IMR-90 (cell line): ENCODE results near the gene COA5. TPM values are rescaled to one million over a fixed set of nuclear protein-coding genes. Genes with fewer than 3 reads are reported as not detected.

Experiments
- ATAC-seq: fragments of 200-7000 bp; cut with Tn5 transposase; 2 replicates; pipeline ENCODE4 v1.9.1; 2020; ENCODE audit warnings: low read depth, mild to moderate bottlenecking, moderate library complexity
- BruUV-seq: library from RNA; stranded (reverse); fragments of 400-500 nt; replicated peaks from 2 replicates; lab custom pipeline; 2021; lab: Mats Ljungman, UMichigan
- CTCF ChIA-PET: fragments of 300-600 bp; formaldehyde crosslinking; extraction: SDS; loops from one replicate; lab custom pipeline; 2021; ENCODE audit warnings: antibody characterized with exemption; lab: Yijun Ruan, JAX
- POLR2A ChIA-PET: fragments of 300-600 bp; sonication (Branson Sonifier 250); formaldehyde crosslinking; loops from one replicate; lab custom pipeline; 2022; ENCODE audit warnings: antibody characterized with exemption; ENCODE audit not compliant: unreplicated experiment; lab: Charles Lee
- DNase-seq: peaks from one replicate; pipeline ENCODE4 v3.0.0; 2013
- H2AFZ ChIP-seq: replicated peaks from 2 replicates; pipeline ENCODE3; 2013; ENCODE audit warnings: low read length, mild to moderate bottlenecking; ENCODE audit not compliant: poor library complexity
- H2AK5ac ChIP-seq: 2 replicates; pipeline ENCODE4 v1.6.1; 2013; ENCODE audit warnings: low read depth, low read length, inconsistent platforms
- H2AK9ac ChIP-seq: replicated peaks from 2 replicates; pipeline ENCODE3; 2013; ENCODE audit warnings: mild to moderate bottlenecking, low read depth, low read length, moderate library complexity; ENCODE audit not compliant: poor library complexity
- H2BK120ac ChIP-seq: 2 replicates; pipeline ENCODE4 v1.6.1; 2013; ENCODE audit warnings: low read depth, low read length, inconsistent platforms
- H2BK15ac ChIP-seq: 3 replicates; pipeline ENCODE4 v1.6.1; 2013; ENCODE audit warnings: low read depth, low read length, inconsistent platforms
- H2BK20ac ChIP-seq: 2 replicates; pipeline ENCODE4 v1.6.1; 2013; ENCODE audit warnings: low read depth, mild to moderate bottlenecking, inconsistent platforms, low read length, moderate library complexity
- H2BK5ac ChIP-seq: 2 replicates; pipeline ENCODE4 v1.6.1; 2013; ENCODE audit warnings: mild to moderate bottlenecking, low read depth, low read length, inconsistent platforms; ENCODE audit not compliant: poor library complexity, severe bottlenecking
- H3K14ac ChIP-seq: replicated peaks from 2 replicates; pipeline ENCODE4 v1.6.1; 2013; ENCODE audit warnings: low read depth, low read length, inconsistent platforms
- H3K18ac ChIP-seq: 2 replicates; pipeline ENCODE4 v1.6.1; 2013; ENCODE audit warnings: low read depth, low read length, control low read depth
- H3K23ac ChIP-seq: 2 replicates; pipeline ENCODE4 v1.6.1; 2013; ENCODE audit warnings: low read depth, low read length, inconsistent platforms
- H3K27ac ChIP-seq: 2 replicates; pipeline ENCODE4 v1.5.1; 2013; ENCODE audit warnings: mild to moderate bottlenecking, control low read depth, low read length; ENCODE audit not compliant: insufficient read depth
- H3K27me3 ChIP-seq: 2 replicates; pipeline ENCODE4 v1.6.1; 2013; ENCODE audit warnings: low read length; ENCODE audit not compliant: control insufficient read depth, insufficient read depth
- H3K36me3 ChIP-seq: 2 replicates; pipeline ENCODE4 v1.6.1; 2013; ENCODE audit warnings: low read length, mixed read lengths; ENCODE audit not compliant: control insufficient read depth, insufficient read depth
- H3K4ac ChIP-seq: 2 replicates; pipeline ENCODE4 v1.6.1; 2013; ENCODE audit warnings: low read depth, low read length, inconsistent platforms
- H3K4me1 ChIP-seq: 2 replicates; pipeline ENCODE4 v1.6.1; 2013; ENCODE audit warnings: low read length, mixed read lengths; ENCODE audit not compliant: control insufficient read depth, insufficient read depth
- H3K4me2 ChIP-seq: 2 replicates; pipeline ENCODE4 v1.6.1; 2013; ENCODE audit warnings: low read depth, mild to moderate bottlenecking, control low read depth, low read length, moderate library complexity
- H3K4me3 ChIP-seq: 2 replicates; pipeline ENCODE4 v1.5.1; 2013; ENCODE audit warnings: low read depth, mild to moderate bottlenecking, control low read depth, low read length, moderate library complexity; ENCODE audit not compliant: insufficient read depth
- H3K56ac ChIP-seq: 2 replicates; pipeline ENCODE4 v1.6.1; 2013; ENCODE audit warnings: low read length, inconsistent platforms; ENCODE audit not compliant: insufficient read depth; ENCODE audit errors: extremely low read depth
- H3K79me1 ChIP-seq, 2 experiments: 2 replicates each; pipeline ENCODE4 v1.6.1; 2013; ENCODE audit warnings: low read length in 2 of 2, inconsistent platforms in 1 of 2, low read depth in 1 of 2
- H3K9ac ChIP-seq: 2 replicates; pipeline ENCODE4 v1.6.1; 2013; ENCODE audit warnings: low read depth, low read length, control low read depth
- H3K9me1 ChIP-seq: 2 replicates; pipeline ENCODE4 v1.6.1; 2013; ENCODE audit warnings: low read length, inconsistent platforms; ENCODE audit not compliant: insufficient read depth
- H3K9me3 ChIP-seq: 2 replicates; pipeline ENCODE4 v1.6.1; 2013; ENCODE audit warnings: low read length; ENCODE audit not compliant: control insufficient read depth, insufficient read depth
- H4K20me1 ChIP-seq: 2 replicates; pipeline ENCODE4 v1.6.1; 2013; ENCODE audit warnings: low read length, inconsistent platforms; ENCODE audit not compliant: insufficient read depth
- H4K5ac ChIP-seq: 2 replicates; pipeline ENCODE4 v1.6.1; 2013; ENCODE audit warnings: mild to moderate bottlenecking, low read depth, low read length, control low read depth
- H4K8ac ChIP-seq, 2 experiments: 2 replicates each; pipeline ENCODE4 v1.6.1; 2013; ENCODE audit warnings: low read depth in 2 of 2, low read length in 2 of 2, control low read depth in 1 of 2, inconsistent platforms in 1 of 2
- H4K91ac ChIP-seq: 2 replicates; pipeline ENCODE4 v1.6.1; 2013; ENCODE audit warnings: low read depth, low read length, inconsistent platforms; ENCODE audit not compliant: insufficient read depth
- BHLHE40 ChIP-seq: fragments of 150-350 bp; IDR thresholded peaks from 2 replicates; pipeline ENCODE4 v1.6.1; 2016; ENCODE audit warnings: mild to moderate bottlenecking, low read depth, low read length
- CEBPB ChIP-seq: IDR thresholded peaks from 2 replicates; pipeline ENCODE4 v1.6.1; 2012; ENCODE audit warnings: low read depth, low read length, improper control_type of control experiment
- ELK1 ChIP-seq: fragments of 150-350 bp; IDR thresholded peaks from 2 replicates; pipeline ENCODE4 v1.6.1; 2016; ENCODE audit warnings: low read depth, mild to moderate bottlenecking, low read length, moderate library complexity, borderline replicate concordance
- MAFK ChIP-seq: IDR thresholded peaks from 2 replicates; pipeline ENCODE4 v1.6.1; 2012; ENCODE audit warnings: low read depth, low read length, improper control_type of control experiment
- NFE2L2 ChIP-seq: fragments of 150-350 bp; IDR thresholded peaks from 2 replicates; pipeline ENCODE4 v1.6.1; 2016; ENCODE audit warnings: low read depth, mild to moderate bottlenecking, low read length
- RAD21 ChIP-seq: IDR thresholded peaks from 2 replicates; pipeline ENCODE4 v1.6.1; 2012; ENCODE audit warnings: low read length, improper control_type of control experiment
- RFX5 ChIP-seq: IDR thresholded peaks from 2 replicates; pipeline ENCODE4 v1.8.0; 2012; ENCODE audit warnings: low read depth, mild to moderate bottlenecking, low read length, moderate library complexity
- WGBS, 2 experiments: methylation state at CpG; one replicate each; pipeline versions ENCODE4 v1.1.5 to v1.1.7; 2013; ENCODE audit warnings: missing lambda C conversion rate in 2 of 2; ENCODE audit not compliant: insufficient read length in 1 of 2; ENCODE audit errors: extremely low coverage in 2 of 2; 5-methylcytosine and 5-hydroxymethylcytosine counted together
- dilution Hi-C: fragments of 300-500 bp; cut with HindIII; formaldehyde crosslinking; loops from one replicate; pipeline ENCODE4 v1.14.3; 2018; ENCODE audit warnings: low sequenced_read_pairs; ENCODE audit not compliant: unreplicated experiment
- in situ Hi-C: fragments of 300-500 bp; cut with MboI; formaldehyde crosslinking; loops from 3 replicates; pipeline ENCODE4 v1.14.3; 2019; ENCODE audit warnings: low sequenced_read_pairs, inconsistent platforms, mixed read lengths
- intact Hi-C: fragments of 100-400 bp; cut with micrococcal nuclease; formaldehyde crosslinking; loops from 2 replicates; pipeline ENCODE4 v1.10.0; 2022
- polyA plus RNA-seq, 3 experiments: library from polyadenylated mRNA; depleted of rRNA; stranded (reverse); fragments of >200 nt; gene quantifications; 2 replicates each; pipeline ENCODE4 v1.2.3, GENCODE V29; 2012; ENCODE audit warnings: low replicate concordance in 1 of 3
- total RNA-seq: library from RNA; depleted of rRNA; stranded (reverse); fragments of >200 nt; gene quantifications from 2 replicates; pipeline ENCODE4 v1.2.3, GENCODE V29; 2012
- TF ChIP-seq, protein P1 (sequence below): fragments of 150-350 bp; IDR thresholded peaks from 2 replicates; pipeline ENCODE4 v1.6.1; 2017; ENCODE audit warnings: mild to moderate bottlenecking, antibody characterized with exemption, low read length, low read depth

COA5 gene
- total and polyA plus RNA-seq, 2 of the 4 experiments (the other 2 are of a cell fraction), result 8.4 to 14.2 TPM

- Histone ChIP-seq H2BK15ac (no peak overlapping the region), H3K27me3 (no peaks in the 10 kb centered on the region), H3K4ac (no peak overlapping the region; the same call in 1 of the 2 replicates), H2BK5ac (no peak overlapping the region), H3K9me3 (no peaks in the 10 kb centered on the region), H2AK9ac (no peak overlapping the region), H2AFZ (peak overlapping the region; percentile 35), H3K18ac (no peak overlapping the region), H3K9ac (no peak overlapping the region), H3K56ac (no peak overlapping the region), H2BK120ac (0 out of 2 replicates have a peak overlapping the region, but pooled peaks have one; percentile 7), H3K27ac (no peak overlapping the region), H4K8ac (peak overlapping the region in 1 of 2 experiments; percentile 24; a peak in 1 of 4 replicates), H2AK5ac (no peak overlapping the region; the same call in 1 of the 2 replicates), H3K9me1 (peaks cover 15% of the 10 kb centered on the region), H4K5ac (no peak overlapping the region), H3K4me1 (peaks cover 14% of the 10 kb centered on the region), H3K23ac (peak overlapping the region; percentile 24; the same call in 1 of the 2 replicates), H3K4me2 (no peak overlapping the region), H2BK20ac (no peak overlapping the region), H3K79me1 (0 out of 4 replicates have a peak, but pooled peaks cover 0 to 4% of the 10 kb centered on the region in 2 experiments), H3K4me3 (no peak overlapping the region), H4K91ac (peak overlapping the region; percentile 23; the same call in 1 of the 2 replicates), H3K36me3 (peaks cover 22% of the 10 kb centered on the region), H4K20me1 (peaks cover 5% of the 10 kb centered on the region; the same call in 1 of the 2 replicates), H3K14ac (peak overlapping the region; percentile 31)
- BruUV-seq, result no TSS peak
- in situ Hi-C loops (no loop called here), intact Hi-C loops (no loop called here), dilution Hi-C loops (no loop called here)
- DNase-seq (peak; percentile 7), ATAC-seq (no peak)
- WGBS, 2 experiments, result 92% methylated on average over 9 of the region's 16 CpGs; no CpG with 5 or more reads in 1 of the 2 experiments
- POLR2A ChIA-PET, result no interaction called here
- TF ChIP-seq BHLHE40, result no peak
- TF ChIP-seq, protein P1, sequence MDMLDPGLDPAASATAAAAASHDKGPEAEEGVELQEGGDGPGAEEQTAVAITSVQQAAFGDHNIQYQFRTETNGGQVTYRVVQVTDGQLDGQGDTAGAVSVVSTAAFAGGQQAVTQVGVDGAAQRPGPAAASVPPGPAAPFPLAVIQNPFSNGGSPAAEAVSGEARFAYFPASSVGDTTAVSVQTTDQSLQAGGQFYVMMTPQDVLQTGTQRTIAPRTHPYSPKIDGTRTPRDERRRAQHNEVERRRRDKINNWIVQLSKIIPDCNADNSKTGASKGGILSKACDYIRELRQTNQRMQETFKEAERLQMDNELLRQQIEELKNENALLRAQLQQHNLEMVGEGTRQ, result no peak
- TF ChIP-seq RFX5, result no peak
- TF ChIP-seq RAD21, result no peak
- no peak for TF ChIP-seq CEBPB
- TF ChIP-seq MAFK, result no peak
- TF ChIP-seq ELK1, result no peak
- no peak for TF ChIP-seq NFE2L2
- CTCF ChIA-PET, result interaction anchor here (0.9 kb wide), 1 partner anchor 10 kb away, joined by 4 read pairs; no protein-coding TSS in a partner anchor
These were observed 49.3 kb downstream of the COA5 start for GRCh38 chr2:98558852-98559530.
